Measurements from ENCODE around the gene RHOBTB3. TPM values are rescaled to one million over a fixed set of nuclear protein-coding genes. Genes with fewer than 3 reads are reported as not detected.

RHOBTB3 gene
- total RNA-seq, 4 donors from 2014 or later: 40.1 to 134 (median 86.9) TPM

GRCh38 chr5:95760273-95761191, 29.4 kb downstream of the RHOBTB3 start:
- DNase-seq (no peak), ATAC-seq (peak in 1 of 2 donors; percentile 55)
- Histone ChIP-seq H3K9me3 (no peaks in the 10 kb centered on the region), H3K4me1 (peaks cover 10% of the 10 kb centered on the region in 2 donors), H3K27ac (peak overlapping the region in 2 of 4 donors; percentile 0 to 10), H3K36me3 (peaks cover 0 to 22% of the 10 kb centered on the region in 2 donors), H3K27me3 (no peaks in the 10 kb centered on the region), H3K4me3 (no peak overlapping the region)
- TF ChIP-seq POLR2A (IDR thresholded peaks at IDR 0.05) (no peak), CTCF (IDR thresholded peaks at IDR 0.05 in 4 of 5, conservative IDR thresholded peaks at IDR 0.05 in 1 of 5) (no peak)
- in situ Hi-C loops (cut with MboI; ENCODE audit: low sequenced_read_pairs in 4 of 4): no loop called here
- intact Hi-C loops (cut with DNase I; ENCODE audit: low total_unique reads): no loop called here

GRCh38 chr5:95761771-95762651, 30.9 kb downstream of the RHOBTB3 start:
- intact Hi-C loops (cut with DNase I; ENCODE audit: low total_unique reads): no loop called here
- peaks cover 0 to 17% of the 10 kb centered on the region in 2 donors for H3K36me3 ChIP-seq

GRCh38 chr5:95762652-95763041, 31.5 kb downstream of the RHOBTB3 start:
- in situ Hi-C loops (cut with MboI; ENCODE audit: low sequenced_read_pairs in 4 of 4): no loop called here
- intact Hi-C loops (cut with DNase I; ENCODE audit: low total_unique reads): no loop called here
- ATAC-seq: no peak

More at GRCh38 chr5:95761771-95762651, 30.9 kb downstream of the RHOBTB3 start:
- ATAC-seq: no peak
- no peaks in the 10 kb centered on the region for H3K27me3 ChIP-seq
- H3K4me1 ChIP-seq: peaks cover 10% of the 10 kb centered on the region in 2 donors
- H3K27ac ChIP-seq: no peak overlapping the region
- no peak for DNase-seq
- no peaks in the 10 kb centered on the region for H3K9me3 ChIP-seq
- H3K4me3 ChIP-seq: no peak overlapping the region
- TF ChIP-seq POLR2A (IDR thresholded peaks at IDR 0.05): no peak
- no peak for TF ChIP-seq CTCF (IDR thresholded peaks at IDR 0.05 in 4 of 5, conservative IDR thresholded peaks at IDR 0.05 in 1 of 5)
- in situ Hi-C loops (cut with MboI; ENCODE audit: low sequenced_read_pairs in 4 of 4): no loop called here

GRCh38 chr5:95763941-95764340, 32.8 kb downstream of the RHOBTB3 start:
- Histone ChIP-seq H3K36me3 (peaks cover 0 to 37% of the 10 kb centered on the region in 2 donors), H3K27me3 (no peaks in the 10 kb centered on the region), H3K4me1 (peaks cover 10% of the 10 kb centered on the region in 2 donors), H3K4me3 (no peak overlapping the region), H3K27ac (no peak overlapping the region), H3K9me3 (no peaks in the 10 kb centered on the region)
- intact Hi-C loops (cut with DNase I; ENCODE audit: low total_unique reads): no loop called here
- in situ Hi-C loops (cut with MboI; ENCODE audit: low sequenced_read_pairs in 4 of 4): no loop called here
- DNase-seq (no peak), ATAC-seq (no peak)
- TF ChIP-seq POLR2A (IDR thresholded peaks at IDR 0.05) (no peak), CTCF (IDR thresholded peaks at IDR 0.05 in 4 of 5, conservative IDR thresholded peaks at IDR 0.05 in 1 of 5) (no peak)

More at GRCh38 chr5:95762652-95763041, 31.5 kb downstream of the RHOBTB3 start:
- Histone ChIP-seq H3K36me3 (peaks cover 0 to 24% of the 10 kb centered on the region in 2 donors), H3K27me3 (no peaks in the 10 kb centered on the region), H3K4me3 (no peak overlapping the region), H3K4me1 (peaks cover 10% of the 10 kb centered on the region in 2 donors), H3K9me3 (no peaks in the 10 kb centered on the region), H3K27ac (no peak overlapping the region)
- TF ChIP-seq CTCF (IDR thresholded peaks at IDR 0.05 in 4 of 5, conservative IDR thresholded peaks at IDR 0.05 in 1 of 5) (no peak), POLR2A (IDR thresholded peaks at IDR 0.05) (no peak)
- DNase-seq: no peak

Measured in gastrocnemius medialis (tissue), 4 donors.